GM23248 (cell line): Measurements from ENCODE around the gene ATP2B2. TPM values are rescaled to one million over a fixed set of nuclear protein-coding genes. Genes with fewer than 3 reads are reported as not detected.

Source experiments
- DNase-seq: peaks from one replicate; pipeline ENCODE4 v3.0.0-alpha.2; 2015
- H2AFZ ChIP-seq: fragments of 200-600 bp; sonication (generic); 2 replicates; pipeline ENCODE4 v1.6.1; 2016; ENCODE audit warnings: antibody characterized with exemption
- H3F3A ChIP-seq: fragments of 200-600 bp; sonication (generic); 2 replicates; pipeline ENCODE4 v1.6.1; 2016; ENCODE audit warnings: mild to moderate bottlenecking, antibody characterized with exemption, mixed run types; ENCODE audit not compliant: insufficient read depth
- H3K27ac ChIP-seq: fragments of 200-600 bp; sonication (generic); 2 replicates; pipeline ENCODE4 v1.5.1; 2016; ENCODE audit warnings: mild to moderate bottlenecking
- H3K27me3 ChIP-seq: fragments of 200-600 bp; sonication (generic); replicated peaks from 2 replicates; pipeline ENCODE4 v1.6.1; 2016; ENCODE audit warnings: mild to moderate bottlenecking; ENCODE audit not compliant: insufficient read depth
- H3K36me3 ChIP-seq: fragments of 200-600 bp; sonication (generic); 2 replicates; pipeline ENCODE4 v1.6.1; 2016; ENCODE audit warnings: low read depth, mild to moderate bottlenecking
- H3K4me1 ChIP-seq: fragments of 200-600 bp; sonication (generic); 2 replicates; pipeline ENCODE4 v1.6.1; 2016; ENCODE audit warnings: mild to moderate bottlenecking; ENCODE audit not compliant: insufficient read depth
- H3K4me2 ChIP-seq: fragments of 200-600 bp; sonication (generic); one replicate; pipeline ENCODE4 v1.6.1; 2016; ENCODE audit warnings: mild to moderate bottlenecking; ENCODE audit not compliant: unreplicated experiment
- H3K4me3 ChIP-seq: fragments of 200-600 bp; sonication (generic); 2 replicates; pipeline ENCODE4 v1.5.1; 2016; ENCODE audit warnings: mild to moderate bottlenecking
- H3K79me2 ChIP-seq: fragments of 200-600 bp; sonication (generic); 2 replicates; pipeline ENCODE4 v1.6.1; 2016; ENCODE audit warnings: mild to moderate bottlenecking; ENCODE audit not compliant: insufficient read depth
- H3K9ac ChIP-seq: fragments of 200-600 bp; sonication (generic); 2 replicates; pipeline ENCODE4 v1.6.1; 2016; ENCODE audit warnings: mild to moderate bottlenecking
- H3K9me2 ChIP-seq: fragments of 200-600 bp; sonication (generic); 2 replicates; pipeline ENCODE4 v1.6.1; 2016; ENCODE audit warnings: mixed run types, mild to moderate bottlenecking, moderate library complexity; ENCODE audit not compliant: insufficient read depth
- H3K9me3 ChIP-seq: fragments of 200-600 bp; sonication (generic); one replicate; pipeline ENCODE4 v1.6.1; 2017; ENCODE audit warnings: low read depth
- H4K20me1 ChIP-seq: fragments of 200-600 bp; sonication (generic); 2 replicates; pipeline ENCODE4 v1.6.0; 2016; ENCODE audit not compliant: insufficient read depth
- EZH2 ChIP-seq: fragments of 200-600 bp; sonication (generic); IDR thresholded peaks from 2 replicates; pipeline ENCODE4 v1.6.1; 2018; ENCODE audit warnings: antibody characterized with exemption, mild to moderate bottlenecking; ENCODE audit not compliant: insufficient read depth, poor library complexity, severe bottlenecking
- EZH2phosphoT487 ChIP-seq: fragments of 200-600 bp; sonication (generic); IDR thresholded peaks from 2 replicates; pipeline ENCODE4 v1.6.1; 2018; ENCODE audit warnings: antibody characterized with exemption, moderate library complexity, mild to moderate bottlenecking, low read depth; ENCODE audit not compliant: insufficient read depth
- WGBS, 2 experiments: methylation state at CpG; one replicate each; pipeline ENCODE4 v1.1.6; 2015 to 2017; ENCODE audit warnings: low lambda C conversion rate in 2 of 2, low coverage in 1 of 2; ENCODE audit errors: missing lambda C conversion rate in 2 of 2; 5-methylcytosine and 5-hydroxymethylcytosine counted together
- in situ Hi-C: fragments of 300-500 bp; cut with MboI; formaldehyde crosslinking; loops from 2 replicates; pipeline ENCODE4 v1.15.0; 2020
- polyA plus RNA-seq: library from polyadenylated mRNA; unstranded; fragments of >200 nt; fragmentation: Nextera tagmentation; extraction: Ambion mirVana; gene quantifications from 2 replicates; pipeline ENCODE4 v1.2.1, GENCODE V29; 2016
- total RNA-seq: library from RNA; depleted of rRNA; stranded (reverse); fragments of >200 nt; shearing (Covaris generic); gene quantifications from 2 replicates; pipeline ENCODE4 v1.2.3, GENCODE V29; 2014

The ATP2B2 gene
- total and polyA plus RNA-seq, 2 experiments from 2014 or later = not detected

- Histone ChIP-seq H3K4me2 (no peak overlapping the region), H2AFZ (no peak overlapping the region), H3K36me3 (no peaks in the 10 kb centered on the region), H3K9ac (no peak overlapping the region), H3K9me2 (no peaks in the 10 kb centered on the region), H3K27me3 (peaks cover 11% of the 10 kb centered on the region; the same call in 1 of the 2 replicates), H3K79me2 (no peaks in the 10 kb centered on the region), H3F3A (no peaks in the 10 kb centered on the region), H3K27ac (no peak overlapping the region), H4K20me1 (no peaks in the 10 kb centered on the region), H3K4me3 (no peak overlapping the region), H3K9me3 (no peaks in the 10 kb centered on the region), H3K4me1 (no peaks in the 10 kb centered on the region)
- TF ChIP-seq EZH2phosphoT487 (no peak), EZH2 (no peak)
- no peak for DNase-seq
- in situ Hi-C loops = no loop called here
- 66 to 67% methylated on average over 8 of the region's 8 CpGs for WGBS, 2 experiments
Observed at GRCh38 chr3:10339376-10339955, 165.9 kb downstream of the ATP2B2 start.

- Histone ChIP-seq H3K4me1 (no peaks in the 10 kb centered on the region), H3F3A (no peaks in the 10 kb centered on the region), H4K20me1 (no peaks in the 10 kb centered on the region), H2AFZ (no peak overlapping the region), H3K4me2 (no peak overlapping the region), H3K27ac (no peak overlapping the region), H3K9ac (no peak overlapping the region), H3K4me3 (no peak overlapping the region), H3K9me3 (no peaks in the 10 kb centered on the region), H3K79me2 (no peaks in the 10 kb centered on the region), H3K36me3 (no peaks in the 10 kb centered on the region), H3K9me2 (no peaks in the 10 kb centered on the region), H3K27me3 (peaks cover 11% of the 10 kb centered on the region; the same call in 1 of the 2 replicates)
- WGBS, 2 experiments = 69 to 77% methylated on average over 11 to 12 of the region's 12 CpGs
- DNase-seq = no peak
- no peak for TF ChIP-seq EZH2phosphoT487
- TF ChIP-seq EZH2 = no peak
- in situ Hi-C loops = no loop called here
Observed at GRCh38 chr3:10338591-10339353, 166.6 kb downstream of the ATP2B2 start.

- TF ChIP-seq EZH2phosphoT487 (no peak), EZH2 (no peak)
- no peak overlapping the region for H3K4me3 ChIP-seq
- in situ Hi-C loops = no loop called here
Observed at GRCh38 chr3:10338164-10338470, 167.3 kb downstream of the ATP2B2 start.

GRCh38 chr3:10337323-10338163, 167.8 kb downstream of the ATP2B2 start:
- no peaks in the 10 kb centered on the region for H3K79me2 ChIP-seq
- no peaks in the 10 kb centered on the region for H3K36me3 ChIP-seq
- no peak overlapping the region for H3K9ac ChIP-seq
- H3K4me1 ChIP-seq = no peaks in the 10 kb centered on the region
- H3K27me3 ChIP-seq = peaks cover 14% of the 10 kb centered on the region
- H3K9me2 ChIP-seq = no peaks in the 10 kb centered on the region
- WGBS, 2 experiments = 55 to 59% methylated on average over 16 to 20 of the region's 20 CpGs
- no peak overlapping the region for H2AFZ ChIP-seq
- in situ Hi-C loops = no loop called here
- no peaks in the 10 kb centered on the region for H3K9me3 ChIP-seq
- H3K27ac ChIP-seq = no peak overlapping the region
- H3K4me2 ChIP-seq = no peak overlapping the region
- no peaks in the 10 kb centered on the region for H3F3A ChIP-seq
- no peaks in the 10 kb centered on the region for H4K20me1 ChIP-seq
- DNase-seq = no peak
- no peak for TF ChIP-seq EZH2
- TF ChIP-seq EZH2phosphoT487 = no peak
- H3K4me3 ChIP-seq = no peak overlapping the region

More at GRCh38 chr3:10338164-10338470, 167.3 kb downstream of the ATP2B2 start:
- Histone ChIP-seq H3K9me3 (no peaks in the 10 kb centered on the region), H3K79me2 (no peaks in the 10 kb centered on the region), H3K36me3 (no peaks in the 10 kb centered on the region), H3K9me2 (no peaks in the 10 kb centered on the region), H3K27ac (no peak overlapping the region), H3F3A (no peaks in the 10 kb centered on the region), H3K4me1 (no peaks in the 10 kb centered on the region), H2AFZ (no peak overlapping the region), H3K4me2 (no peak overlapping the region), H3K9ac (no peak overlapping the region), H4K20me1 (no peaks in the 10 kb centered on the region), H3K27me3 (peaks cover 11% of the 10 kb centered on the region; the same call in 1 of the 2 replicates)
- no peak for DNase-seq
- WGBS, 2 experiments = 63 to 64% methylated on average over 16 of the region's 16 CpGs
